H1 (cell line): Measurements from ENCODE around the gene AUH. TPM values are rescaled to one million over a fixed set of nuclear protein-coding genes. Genes with fewer than 3 reads are reported as not detected.

Experiments used
- CTCF ChIA-PET: fragments of 300-600 bp; sonication (Branson Sonifier 250); formaldehyde crosslinking; loops from one replicate; lab custom pipeline; 2021; ENCODE audit not compliant: partially characterized antibody; lab: Charles Lee
- POLR2A ChIA-PET: fragments of 300-600 bp; sonication (Branson Sonifier 250); formaldehyde crosslinking; loops from one replicate; lab custom pipeline; 2021; ENCODE audit warnings: inconsistent platforms; ENCODE audit not compliant: partially characterized antibody; lab: Charles Lee
- DNase-seq, 2 experiments: peaks; one replicate each; pipeline versions ENCODE4 v3.0.0 to v3.0.0-alpha.2; 2010 to 2022; ENCODE audit warnings: low spot score in 2 of 2, low read depth in 1 of 2, mixed read lengths in 1 of 2
- FAIRE-seq: peaks from 2 replicates; lab custom pipeline; 2011; peaks lifted over from hg19 to GRCh38; lab: Jason Lieb, UNC
- H2AFZ ChIP-seq: 2 replicates; pipeline ENCODE4 v1.8.1; 2012; ENCODE audit warnings: low read length, inconsistent platforms
- H2AK5ac ChIP-seq: 2 replicates; pipeline ENCODE4 v1.6.1; 2013; ENCODE audit warnings: low read depth, low read length
- H2BK120ac ChIP-seq: replicated peaks from 2 replicates; pipeline ENCODE3; 2013; ENCODE audit warnings: low read depth, low read length, inconsistent platforms
- H2BK12ac ChIP-seq: 2 replicates; pipeline ENCODE4 v1.6.1; 2013; ENCODE audit warnings: low read depth, low read length
- H2BK15ac ChIP-seq: 2 replicates; pipeline ENCODE4 v1.6.1; 2013; ENCODE audit warnings: low read length
- H2BK20ac ChIP-seq: 2 replicates; pipeline ENCODE4 v1.6.1; 2013; ENCODE audit warnings: low read length
- H2BK5ac ChIP-seq: 2 replicates; pipeline ENCODE4 v1.6.1; 2013; ENCODE audit warnings: low read depth, low read length
- H3K14ac ChIP-seq: 2 replicates; pipeline ENCODE4 v1.6.1; 2013; ENCODE audit warnings: inconsistent platforms; ENCODE audit not compliant: insufficient read length
- H3K18ac ChIP-seq: 2 replicates; pipeline ENCODE4 v1.6.1; 2013; ENCODE audit warnings: low read length; ENCODE audit errors: extremely low read depth
- H3K23ac ChIP-seq: 2 replicates; pipeline ENCODE4 v1.6.1; 2013; ENCODE audit warnings: inconsistent platforms; ENCODE audit not compliant: insufficient read length
- H3K23me2 ChIP-seq: 2 replicates; pipeline ENCODE4 v1.6.1; 2013; ENCODE audit warnings: low read depth, low read length
- H3K27ac ChIP-seq: 2 replicates; pipeline ENCODE4 v1.6.1; 2011; ENCODE audit warnings: low read depth, low read length, inconsistent platforms
- H3K27me3 ChIP-seq, 4 experiments: replicated peaks in 1 of 4; 1 replicate in 1 of 4; 2 replicates in 3 of 4; pipeline versions ENCODE4 v1.6.1 to v1.8.1; 2011 to 2013; ENCODE audit warnings: low read length in 3 of 4, mild to moderate bottlenecking in 3 of 4, inconsistent platforms in 2 of 4, mixed read lengths in 2 of 4, moderate library complexity in 1 of 4; ENCODE audit not compliant: control insufficient read depth in 3 of 4, insufficient read depth in 3 of 4; ENCODE audit errors: extremely low read depth in 1 of 4
- H3K36me3 ChIP-seq, 4 experiments: 2 replicates each; pipeline versions ENCODE4 v1.6.1 to v1.8.1; 2011 to 2013; ENCODE audit warnings: mild to moderate bottlenecking in 4 of 4, low read length in 3 of 4, moderate library complexity in 2 of 4, control low read depth in 1 of 4, inconsistent platforms in 1 of 4; ENCODE audit not compliant: insufficient read depth in 4 of 4, control insufficient read depth in 2 of 4
- H3K4ac ChIP-seq: replicated peaks from 2 replicates; pipeline ENCODE3; 2013; ENCODE audit warnings: low read length, low read depth, mixed read lengths, inconsistent platforms; ENCODE audit not compliant: insufficient read length
- H3K4me1 ChIP-seq, 4 experiments: replicated peaks in 1 of 4; 1 replicate in 1 of 4; 2 replicates in 3 of 4; pipeline versions ENCODE4 v1.6.1 to v1.8.1; 2011 to 2013; ENCODE audit warnings: low read length in 3 of 4, inconsistent platforms in 2 of 4, mixed read lengths in 1 of 4; ENCODE audit not compliant: insufficient read depth in 4 of 4, control insufficient read depth in 3 of 4
- H3K4me2 ChIP-seq, 2 experiments: 2 replicates each; pipeline versions ENCODE4 v1.6.1 to v1.8.1; 2011 to 2013; ENCODE audit warnings: low read depth in 2 of 2, low read length in 2 of 2, control low read depth in 1 of 2, inconsistent platforms in 1 of 2, mild to moderate bottlenecking in 1 of 2; ENCODE audit not compliant: insufficient read depth in 1 of 2
- H3K4me3 ChIP-seq, 4 experiments: fragments of 200-600, 300-600 bp in 1 of 4; sonication (generic), shearing (Covaris generic), sonication (Bioruptor Twin) in 1 of 4; 2 replicates each; pipeline versions ENCODE4 v1.5.1 to v1.8.1; 2011 to 2016; ENCODE audit warnings: low read length in 4 of 4, low read depth in 3 of 4, control low read depth in 2 of 4, inconsistent platforms in 2 of 4, mild to moderate bottlenecking in 2 of 4, mixed read lengths in 1 of 4, moderate library complexity in 1 of 4; ENCODE audit not compliant: insufficient read depth in 2 of 4; ENCODE audit errors: extremely low read depth in 1 of 4
- H3K56ac ChIP-seq: replicated peaks from 2 replicates; pipeline ENCODE3; 2013; ENCODE audit warnings: low read depth, mild to moderate bottlenecking, mixed read lengths, low read length, inconsistent platforms; ENCODE audit not compliant: insufficient read length
- H3K79me1 ChIP-seq: 2 replicates; pipeline ENCODE4 v1.6.1; 2013; ENCODE audit warnings: low read depth, low read length, control low read depth
- H3K79me2 ChIP-seq, 2 experiments: 2 replicates each; pipeline versions ENCODE4 v1.6.1 to v1.8.1; 2012 to 2013; ENCODE audit warnings: low read length in 2 of 2, mild to moderate bottlenecking in 2 of 2, inconsistent platforms in 1 of 2; ENCODE audit not compliant: insufficient read depth in 2 of 2, control insufficient read depth in 1 of 2
- H3K9ac ChIP-seq, 4 experiments: replicated peaks in 1 of 4; 1 replicate in 1 of 4; 2 replicates in 3 of 4; pipeline versions ENCODE4 v1.6.1 to v1.8.1; 2011 to 2013; ENCODE audit warnings: low read depth in 3 of 4, low read length in 3 of 4, control low read depth in 2 of 4, mild to moderate bottlenecking in 2 of 4, moderate library complexity in 2 of 4, inconsistent platforms in 1 of 4; ENCODE audit errors: extremely low read depth in 1 of 4
- H3K9me3 ChIP-seq, 2 experiments: 2 replicates each; pipeline versions ENCODE4 v1.6.1 to v1.8.1; 2012 to 2013; ENCODE audit warnings: mild to moderate bottlenecking in 2 of 2, moderate library complexity in 2 of 2, control low read depth in 1 of 2, inconsistent platforms in 1 of 2, low read depth in 1 of 2, low read length in 1 of 2, mixed read lengths in 1 of 2; ENCODE audit not compliant: insufficient read depth in 2 of 2
- H4K20me1 ChIP-seq, 2 experiments: replicated peaks in 1 of 2; 2 replicates each; pipeline versions ENCODE3 to v1.8.1; 2011 to 2013; ENCODE audit warnings: inconsistent platforms in 2 of 2, low read length in 2 of 2, mild to moderate bottlenecking in 1 of 2; ENCODE audit not compliant: insufficient read depth in 2 of 2, control insufficient read depth in 1 of 2
- H4K5ac ChIP-seq: 2 replicates; pipeline ENCODE4 v1.6.1; 2013; ENCODE audit warnings: low read length, low read depth, mixed read lengths, inconsistent platforms; ENCODE audit not compliant: insufficient read length
- H4K8ac ChIP-seq: 2 replicates; pipeline ENCODE4 v1.8.0; 2013; ENCODE audit warnings: mild to moderate bottlenecking, moderate library complexity, low read length, inconsistent platforms; ENCODE audit not compliant: insufficient read depth; ENCODE audit errors: extremely low read depth
- H4K91ac ChIP-seq: replicated peaks from 2 replicates; pipeline ENCODE3; 2013; ENCODE audit warnings: low read length, mixed read lengths, inconsistent platforms; ENCODE audit not compliant: insufficient read length
- ASH2L ChIP-seq: fragments of 200-600, 300-600 bp; sonication (generic); IDR thresholded peaks from one replicate; pipeline ENCODE4 v1.7.1; 2017; ENCODE audit warnings: low read length
- BRCA1 ChIP-seq: IDR thresholded peaks from 2 replicates; pipeline ENCODE4 v1.6.1; 2012; ENCODE audit warnings: low read depth, low read length, improper control_type of control experiment
- CBX5 ChIP-seq: fragments of 300-800, 300-1000 bp; sonication (generic); IDR thresholded peaks from 2 replicates; pipeline ENCODE4 v1.7.1; 2016; ENCODE audit warnings: antibody characterized with exemption, low read length, low read depth
- EP300 ChIP-seq, 2 experiments: IDR thresholded peaks; 1 replicate in 1 of 2; 2 replicates in 1 of 2; pipeline ENCODE4 v1.6.1; 2011 to 2012; ENCODE audit warnings: low read depth in 2 of 2, low read length in 2 of 2, mild to moderate bottlenecking in 2 of 2, borderline replicate concordance in 1 of 2, inconsistent platforms in 1 of 2, moderate library complexity in 1 of 2
- KDM4A ChIP-seq: IDR thresholded peaks from one replicate; pipeline ENCODE4 v1.7.1; 2012; ENCODE audit warnings: low read depth, mild to moderate bottlenecking, moderate library complexity, low read length, inconsistent platforms; ENCODE audit not compliant: severe bottlenecking
- NRF1 ChIP-seq: IDR thresholded peaks from 2 replicates; pipeline ENCODE4 v1.6.1; 2011; ENCODE audit warnings: mild to moderate bottlenecking, low read depth, low read length, improper control_type of control experiment
- RAD21 ChIP-seq, 2 experiments: IDR thresholded peaks in 1 of 2; conservative IDR thresholded peaks in 1 of 2; 2 replicates each; pipeline ENCODE4 v1.6.1; 2011; ENCODE audit warnings: low read depth in 2 of 2, low read length in 2 of 2, improper control_type of control experiment in 1 of 2, inconsistent platforms in 1 of 2, mild to moderate bottlenecking in 1 of 2, moderate library complexity in 1 of 2
- SAP30 ChIP-seq: fragments of 300-600 bp; sonication (generic); IDR thresholded peaks from 2 replicates; pipeline ENCODE4 v1.7.1; 2012; ENCODE audit warnings: low read length, moderate library complexity, mild to moderate bottlenecking, inconsistent platforms; ENCODE audit not compliant: insufficient read depth, insufficient replicate concordance
- SIX5 ChIP-seq: IDR thresholded peaks from 2 replicates; pipeline ENCODE4 v1.6.1; 2011; ENCODE audit warnings: mild to moderate bottlenecking, low read depth, low read length
- SP1 ChIP-seq: IDR thresholded peaks from 2 replicates; pipeline ENCODE4 v1.6.1; 2011; ENCODE audit warnings: low read depth, low read length
- TAF1 ChIP-seq: IDR thresholded peaks from 2 replicates; pipeline ENCODE4 v1.6.1; 2011; ENCODE audit warnings: mild to moderate bottlenecking, low read depth, low read length
- TAF7 ChIP-seq: optimal IDR thresholded peaks from 2 replicates; pipeline ENCODE3; 2011; ENCODE audit warnings: low read depth, mild to moderate bottlenecking, inconsistent platforms, low read length, moderate library complexity, borderline replicate concordance
- WGBS, 2 experiments: shearing (Covaris generic) in 1 of 2; methylation state at CpG; one replicate each; pipeline versions ENCODE4 v1.1.6 to v1.1.7; 2013 to 2015; ENCODE audit warnings: low lambda C conversion rate in 2 of 2, mixed read lengths in 2 of 2, inconsistent platforms in 1 of 2, low coverage in 1 of 2, missing lambda C conversion rate in 1 of 2; ENCODE audit not compliant: insufficient replicate concordance in 2 of 2, insufficient coverage in 1 of 2, insufficient read length in 1 of 2; ENCODE audit errors: extremely low coverage in 1 of 2, missing lambda C conversion rate in 1 of 2; 5-methylcytosine and 5-hydroxymethylcytosine counted together
- polyA plus RNA-seq, 7 experiments: library from polyadenylated mRNA; depleted of rRNA in 3 of 7; stranded (reverse) in 5 of 7; unstranded in 2 of 7; fragments of >200 nt in 5 of 7; fragments of 200-250 nt in 2 of 7; gene quantifications; 1 replicate in 5 of 7; 2 replicates in 1 of 7; 4 replicates in 1 of 7; pipeline versions ENCODE4 v1.2.1 to v1.2.3, GENCODE V29; 2011 to 2013; ENCODE audit warnings: missing spikeins in 2 of 7, mixed read lengths in 2 of 7
- total RNA-seq: library from RNA; stranded (reverse); fragmentation: NEBNext Ultra II Directional; extraction: Animal tissue kit (Norgen Biotek cat#: 25700); gene quantifications from 2 replicates; pipeline ENCODE4 v1.2.1, GENCODE V29; 2021
- TF ChIP-seq, protein P1 (sequence below): IDR thresholded peaks from 2 replicates; pipeline ENCODE4 v1.6.1; 2012; ENCODE audit warnings: inconsistent platforms

The AUH gene
- total and polyA plus RNA-seq, 2 of the 8 experiments (the other 6 are each of a cell fraction or from before 2014, with no cell fraction given) = 5.8 to 21.9 TPM

DNA sequence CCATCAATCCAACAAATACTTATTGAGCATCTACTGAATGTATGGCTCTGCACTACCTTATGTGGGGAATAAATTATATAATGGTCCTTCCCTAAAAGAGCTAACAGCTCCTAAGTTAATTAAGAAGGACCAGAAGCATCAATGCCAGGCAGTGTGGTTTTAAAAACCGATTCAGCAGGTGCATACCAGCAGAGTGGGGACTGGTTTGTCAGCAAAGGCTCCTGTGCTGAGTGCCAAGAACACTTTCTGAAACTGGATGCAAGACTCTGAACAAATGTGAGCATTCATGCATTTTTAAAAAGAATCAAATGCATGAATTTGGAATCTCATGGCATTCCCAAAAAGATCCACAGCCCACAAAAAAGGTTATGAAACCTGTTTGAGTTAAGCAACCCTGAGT is 142.2 kb downstream of the AUH start:
- Histone ChIP-seq H3K9ac (no peak overlapping the region), H2BK12ac (no peak overlapping the region), H3K4me3 (no peak overlapping the region), H3K23ac (no peak overlapping the region), H2BK5ac (no peak overlapping the region), H2AFZ (no peak overlapping the region), H2AK5ac (no peak overlapping the region), H3K56ac (no peak overlapping the region), H2BK15ac (no peak overlapping the region), H2BK120ac (no peak overlapping the region), H3K27me3 (no peaks in the 10 kb centered on the region), H4K8ac (no peak overlapping the region), H3K79me1 (no peaks in the 10 kb centered on the region), H3K4me2 (no peak overlapping the region), H3K4ac (no peak overlapping the region), H3K36me3 (peaks cover 0 to 13% (median 0%) of the 10 kb centered on the region in 4 experiments; a peak in 2 of 8 replicates), H3K79me2 (no peaks in the 10 kb centered on the region), H3K23me2 (no peaks in the 10 kb centered on the region), H3K14ac (no peak overlapping the region), H4K20me1 (no peaks in the 10 kb centered on the region)
- DNase-seq = no peak
- WGBS, 2 experiments = 93% methylated on average over 1 of the region's 1 CpG; no CpG with 5 or more reads in 1 of the 2 experiments
- FAIRE-seq = no peak
- POLR2A ChIA-PET = no interaction called here
- TF ChIP-seq NRF1 (no peak), CBX5 (no peak), RAD21 (IDR thresholded peaks at IDR 0.05 in 1 of 2, conservative IDR thresholded peaks at IDR 0.05 in 1 of 2; ENCODE audit: low read depth in 2 of 2, low read length in 2 of 2) (no peak), TAF7 (no peak), TAF1 (no peak), SP1 (no peak), EP300 (IDR thresholded peaks at IDR 0.05; ENCODE audit: borderline replicate concordance in 1 of 2, low read depth in 2 of 2, low read length in 2 of 2) (no peak), SAP30 (no peak), ASH2L (no peak), SIX5 (no peak), KDM4A (no peak), BRCA1 (no peak)
- TF ChIP-seq, protein P1, sequence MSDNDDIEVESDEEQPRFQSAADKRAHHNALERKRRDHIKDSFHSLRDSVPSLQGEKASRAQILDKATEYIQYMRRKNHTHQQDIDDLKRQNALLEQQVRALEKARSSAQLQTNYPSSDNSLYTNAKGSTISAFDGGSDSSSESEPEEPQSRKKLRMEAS = no peak
- TF ChIP-seq, all 59 proteins: peak for 0
- Histone ChIP-seq H3K18ac (no peak overlapping the region), H3K4me1 (peaks cover 0 to 4% (median 2%) of the 10 kb centered on the region in 4 experiments; a peak in 4 of 7 replicates), H4K91ac (no peak overlapping the region), H4K5ac (no peak overlapping the region), H3K27ac (no peak overlapping the region), H2BK20ac (no peak overlapping the region), H3K9me3 (no peaks in the 10 kb centered on the region)
- CTCF ChIA-PET = interaction anchor here (0.6 kb wide), 1 partner anchor 17 kb away, joined by 3 read pairs; no protein-coding TSS in a partner anchor
